Upper lobe of left lung (tissue), 4 donors: ENCODE measurements around the gene AKAP5.

Experiments
- CTCF ChIP-seq, 6 experiments: fragments of 450-650 bp in 4 of 6; fragments of 200-600 bp in 2 of 6; sonication (generic) in 2 of 6; IDR thresholded peaks; one replicate each; pipeline ENCODE4 v1.5.1; 2016 to 2019; ENCODE audit warnings: antibody characterized with exemption in 6 of 6
- EP300 ChIP-seq, 4 donors: sonication (generic); formaldehyde crosslinking; IDR thresholded peaks; one replicate each; pipeline ENCODE4 v1.5.1; 2017; ENCODE audit warnings: antibody characterized with exemption in 4 of 4, control low read depth in 2 of 4
- POLR2A ChIP-seq, 4 donors: fragments of 450-650 bp; IDR thresholded peaks; one replicate each; pipeline ENCODE4 v1.5.1; 2016 to 2017; ENCODE audit warnings: antibody characterized with exemption in 4 of 4, mild to moderate bottlenecking in 2 of 4
- POLR2AphosphoS5 ChIP-seq, 2 donors: sonication (generic); formaldehyde crosslinking; IDR thresholded peaks; one replicate each; pipeline ENCODE4 v1.5.1; 2017; ENCODE audit warnings: antibody characterized with exemption in 2 of 2

GRCh38 chr14:64488590-64489099, 23.3 kb downstream of the AKAP5 start:
- TF ChIP-seq EP300 (IDR thresholded peaks at IDR 0.05), result no peak
- no peak for TF ChIP-seq CTCF (IDR thresholded peaks at IDR 0.05)
- no peak for TF ChIP-seq POLR2AphosphoS5 (IDR thresholded peaks at IDR 0.05)
- no peak for TF ChIP-seq POLR2A (IDR thresholded peaks at IDR 0.05)
